Left renal pelvis (tissue), 4 donors: Measurements from ENCODE around the gene MEIS1. TPM values are rescaled to one million over a fixed set of nuclear protein-coding genes. Genes with fewer than 3 reads are reported as not detected.

Experiments used
- DNase-seq, 4 donors: peaks; one replicate each; pipeline ENCODE4 v3.0.0-alpha.2; 2013; ENCODE audit warnings: low read depth in 4 of 4, low spot score in 3 of 4
- polyA plus RNA-seq, 4 donors: library from polyadenylated mRNA; unstranded; fragments of 120-200 nt; gene quantifications; one replicate each; pipeline ENCODE4 v1.2.1, GENCODE V29; 2013; ENCODE audit not compliant: insufficient read length in 4 of 4

Gene MEIS1
- polyA plus RNA-seq, 4 donors, result 119 to 314 (median 149) TPM

GRCh38 chr2:66443186-66443978 is 8.5 kb downstream of the MEIS1 start:
- no peak for DNase-seq

DNA sequence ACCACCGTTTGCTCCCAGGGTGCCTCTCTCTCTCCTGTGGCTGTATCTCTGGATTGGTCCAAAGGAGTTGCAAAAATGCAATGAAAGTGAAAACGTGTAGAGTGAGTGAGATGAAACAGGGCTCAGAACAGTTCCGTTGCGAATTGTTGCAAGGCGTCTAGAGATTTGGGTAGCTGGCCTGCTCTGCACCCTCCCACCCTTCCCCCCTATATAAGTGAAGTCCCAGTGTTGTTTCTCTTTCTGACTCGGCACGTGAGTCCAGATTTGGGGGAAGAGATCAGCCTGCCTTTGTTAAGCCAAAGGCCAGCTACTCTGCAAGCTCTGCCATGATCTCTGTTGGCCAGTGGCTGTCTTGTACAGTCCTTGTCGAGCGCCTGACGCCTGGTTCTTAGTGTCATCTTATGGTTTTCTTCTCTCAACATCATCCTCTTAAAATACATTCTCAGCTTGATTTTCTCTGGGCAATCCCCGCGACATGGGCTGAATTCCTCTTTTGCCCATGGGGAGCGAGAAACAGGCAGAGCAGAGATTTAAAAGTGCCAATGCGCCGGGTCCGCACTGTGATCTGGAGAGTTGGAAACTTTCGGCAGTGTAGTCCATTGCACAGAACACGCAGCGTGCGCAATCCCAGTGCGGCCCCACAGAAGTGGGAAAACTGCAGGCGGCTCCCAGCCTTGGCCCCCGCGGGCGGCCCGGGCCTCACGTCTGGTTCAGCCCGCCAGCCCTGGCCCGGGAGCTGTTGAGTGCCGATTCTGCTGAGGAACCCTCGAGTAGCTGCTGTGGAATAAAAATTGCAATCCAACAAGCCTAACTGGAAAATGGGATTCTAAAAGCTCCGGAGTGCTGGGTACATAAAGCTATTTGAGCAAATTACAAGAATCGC is 9.3 kb downstream of the MEIS1 start:
- DNase-seq, result no peak

- no peak for DNase-seq
Observed at GRCh38 chr2:66445076-66445924, 10.4 kb downstream of the MEIS1 start.

GRCh38 chr2:66445925-66446871 is 11.3 kb downstream of the MEIS1 start:
- DNase-seq, result no peak

- DNase-seq, result no peak
Observed at GRCh38 chr2:66446941-66447340, 12.0 kb downstream of the MEIS1 start.

DNA sequence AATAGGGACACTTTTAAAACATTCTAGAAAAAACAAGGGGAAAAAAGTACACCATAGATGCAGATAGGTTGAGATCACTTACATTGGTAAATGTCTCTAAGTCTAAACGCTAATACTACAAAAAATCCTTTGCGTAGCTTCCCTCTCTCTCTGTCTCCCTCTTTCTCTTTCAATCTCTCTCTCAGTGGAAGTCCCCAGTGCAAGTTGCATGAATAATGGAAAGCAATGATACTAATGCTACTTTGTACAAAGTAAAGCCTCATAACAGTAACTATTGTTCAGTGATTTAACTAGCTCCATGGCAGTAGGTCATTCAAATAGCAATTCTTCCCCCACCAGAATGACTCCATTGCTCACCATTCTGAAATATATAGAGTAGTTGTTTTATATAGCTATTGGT is 12.8 kb downstream of the MEIS1 start:
- DNase-seq, result no peak

GRCh38 chr2:66448136-66448991 is 13.4 kb downstream of the MEIS1 start:
- DNase-seq, result no peak

DNA sequence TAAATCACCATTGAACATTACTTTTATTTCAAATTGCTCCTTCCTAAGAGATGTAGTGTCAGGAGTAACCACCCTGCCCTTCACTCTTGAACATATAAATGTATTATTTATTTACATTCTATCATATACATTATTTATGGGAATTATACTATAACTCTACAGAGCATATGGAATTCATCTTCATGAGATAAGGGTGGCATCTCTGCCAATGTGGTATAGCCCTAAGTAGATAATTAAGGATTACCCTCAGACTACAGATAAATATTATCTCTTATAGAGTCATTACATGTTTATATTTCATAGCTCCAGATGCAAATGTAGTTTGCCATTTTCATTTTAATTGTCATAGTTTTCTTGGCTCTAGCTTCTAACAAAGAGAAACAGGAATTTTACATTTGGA is 17.3 kb downstream of the MEIS1 start:
- DNase-seq, result no peak

- no peak for DNase-seq
Observed at GRCh38 chr2:66452917-66453316, 18.0 kb downstream of the MEIS1 start.

DNA sequence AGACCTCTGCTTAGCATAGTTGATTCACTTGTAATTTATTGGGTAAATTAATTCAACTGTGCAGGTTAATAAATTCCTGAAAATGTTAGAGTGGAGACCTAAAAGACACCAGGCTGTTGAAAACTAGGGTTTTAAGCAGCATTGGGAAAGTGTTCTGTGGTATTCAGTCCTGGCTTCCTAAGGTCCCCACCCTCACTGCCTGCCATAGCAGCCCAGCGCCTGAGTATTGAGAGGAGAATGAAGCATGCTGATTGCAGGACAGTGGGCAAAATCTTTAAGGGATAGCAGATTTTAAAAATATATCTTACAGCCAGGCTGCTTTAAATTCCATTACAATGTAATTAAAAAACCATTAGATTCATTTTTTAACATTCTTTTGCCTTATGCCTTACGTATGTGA is 20.6 kb downstream of the MEIS1 start:
- DNase-seq, result no peak

DNA sequence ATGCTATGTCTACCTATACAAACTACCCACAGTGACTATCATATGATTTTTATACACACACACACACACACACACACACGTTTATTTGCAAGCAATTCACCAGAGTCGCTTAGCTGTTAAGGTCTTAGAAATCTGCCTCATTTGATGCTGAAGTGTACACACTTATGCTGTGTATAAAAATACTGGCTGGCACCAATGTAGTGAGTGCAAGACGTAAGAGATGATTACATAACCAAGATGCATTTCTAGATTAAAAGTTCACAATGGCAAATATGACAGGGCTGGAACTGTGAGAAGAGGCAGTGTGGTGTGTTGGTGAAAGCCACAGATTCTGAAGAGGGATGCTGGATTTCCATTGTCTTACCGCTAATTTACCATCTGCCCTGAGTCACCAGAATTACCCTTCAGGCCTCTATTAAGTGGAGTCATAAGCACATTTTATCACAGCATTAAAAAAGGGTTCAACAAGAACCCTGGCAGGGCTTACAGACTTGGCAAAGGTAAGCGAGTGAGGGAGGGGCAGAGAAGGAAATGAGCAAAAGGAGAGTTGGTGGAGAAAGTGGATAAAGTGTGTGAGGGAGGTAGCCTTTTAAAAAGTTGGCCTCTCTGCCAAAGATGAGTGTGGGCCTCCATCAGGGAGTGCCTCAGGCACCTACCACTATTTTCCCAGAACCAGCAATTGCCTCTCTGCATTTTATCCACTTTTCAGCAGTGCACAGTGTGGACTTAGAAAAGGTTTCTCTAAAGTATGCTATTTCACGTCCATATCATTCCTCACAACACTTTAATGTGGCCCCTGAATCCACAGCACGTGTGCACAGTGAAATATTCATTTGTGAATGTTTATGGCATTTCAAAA is 21.5 kb downstream of the MEIS1 start:
- no peak for DNase-seq

DNA sequence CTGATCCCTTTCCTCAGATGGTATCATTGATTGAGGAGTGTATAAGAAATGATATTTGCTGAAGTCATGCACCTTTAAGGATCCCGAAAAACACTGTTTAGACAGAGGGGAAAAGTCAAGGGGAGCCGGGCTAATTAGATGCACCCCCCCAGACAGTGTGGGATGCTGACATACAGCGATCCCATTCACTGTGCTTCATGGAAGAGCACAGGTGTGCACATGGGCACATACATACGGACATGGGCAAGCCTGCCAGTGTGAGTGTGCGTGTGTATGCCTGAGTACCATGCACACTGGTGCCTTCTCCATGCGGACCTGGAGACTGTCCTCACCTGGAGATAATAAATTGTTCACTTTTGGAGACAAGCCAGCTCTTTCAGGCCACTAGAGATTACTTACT is 22.6 kb downstream of the MEIS1 start:
- DNase-seq, result no peak

- no peak for DNase-seq
Observed at GRCh38 chr2:66460031-66460430, 25.1 kb downstream of the MEIS1 start.

GRCh38 chr2:66461001-66461663 is 26.2 kb downstream of the MEIS1 start:
- DNase-seq, result no peak

DNA sequence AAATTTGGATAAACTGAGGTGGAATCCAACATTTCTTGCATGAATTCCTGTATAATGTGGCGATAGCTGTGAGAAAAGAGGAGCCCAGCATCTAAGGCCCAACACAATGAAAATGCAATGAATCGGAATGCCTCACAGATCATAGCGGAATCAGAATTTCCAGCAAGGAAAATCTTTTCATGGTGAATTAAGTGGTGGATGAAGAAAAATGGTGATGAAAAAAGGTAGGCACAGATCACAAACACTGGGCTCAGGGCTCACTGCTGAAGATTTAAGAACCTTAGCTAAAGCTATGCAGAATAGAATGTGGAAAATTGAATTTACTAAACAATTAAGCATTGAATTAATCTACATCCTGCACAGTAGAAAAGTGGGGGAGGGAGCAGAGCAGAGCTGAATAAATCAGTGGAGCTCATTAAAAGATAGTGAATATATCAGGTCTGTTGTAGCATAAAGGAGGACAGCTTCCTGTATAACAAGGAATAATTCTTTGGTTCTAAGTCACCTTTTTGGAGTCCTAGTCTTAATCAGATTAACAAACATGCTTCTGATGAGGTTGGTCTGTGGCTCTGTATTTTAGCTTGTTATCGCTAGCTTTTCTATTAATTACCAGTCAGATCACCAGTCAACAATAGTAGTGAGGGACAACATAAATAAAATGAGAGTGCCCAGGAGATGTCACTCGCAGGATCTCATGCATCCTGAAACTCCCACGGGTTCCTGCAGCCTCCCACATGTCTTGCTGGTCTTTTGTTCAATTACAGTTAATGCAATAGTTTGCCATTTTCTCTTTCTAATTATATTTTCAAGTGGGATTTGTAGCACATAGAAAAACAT is 27.0 kb downstream of the MEIS1 start:
- no peak for DNase-seq

DNA sequence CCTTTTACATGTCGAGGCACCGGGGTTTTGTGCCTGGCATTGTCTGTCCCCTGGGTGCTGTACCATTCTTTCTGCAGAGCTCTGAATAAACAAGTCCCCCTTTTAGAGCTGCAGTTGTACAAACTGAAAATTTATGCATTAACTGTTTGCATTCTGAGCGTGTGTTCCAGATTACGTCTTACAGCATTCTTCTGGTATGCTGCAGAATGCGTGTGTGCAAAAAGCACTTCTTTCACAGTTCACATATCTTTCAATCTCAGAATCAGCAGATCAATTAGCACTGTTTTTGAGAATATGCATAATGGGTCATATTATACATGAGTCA is 27.5 kb downstream of the MEIS1 start:
- no peak for DNase-seq
